Measurements from ENCODE around the gene UBE2N.

Gene UBE2N

GRCh38 chr12:93379981-93380361 lies 61.8 kb downstream of the UBE2N start:
- no peak for DNase-seq (ENCODE audit: low spot score)

- DNase-seq (ENCODE audit: low spot score), result no peak
Measured at GRCh38 chr12:93379326-93379980, 62.3 kb downstream of the UBE2N start.

- no peak for DNase-seq (ENCODE audit: low spot score)
Measured at GRCh38 chr12:93378998-93379325, 62.8 kb downstream of the UBE2N start.

- peak; percentile 43 for DNase-seq (ENCODE audit: low spot score)
Measured at GRCh38 chr12:93378196-93378997, 63.4 kb downstream of the UBE2N start.

GRCh38 chr12:93377252-93378195 lies 64.2 kb downstream of the UBE2N start, which contains the start of gene NUDT4:
TSS of gene NUDT4 (plus strand) at chr12:93377925. CDS start at chr12:93378323, 398 bp downstream.
- peak; percentile 96 for DNase-seq (ENCODE audit: low spot score)

GRCh38 chr12:93376436-93377251 lies 65.1 kb downstream of the UBE2N start:
- DNase-seq (ENCODE audit: low spot score), result no peak

- no peak for DNase-seq (ENCODE audit: low spot score)
Measured at GRCh38 chr12:93375906-93376305, 65.8 kb downstream of the UBE2N start.

GRCh38 chr12:93373961-93374656 lies 67.6 kb downstream of the UBE2N start:
- DNase-seq (ENCODE audit: low spot score), result no peak

- DNase-seq (ENCODE audit: low spot score), result no peak
Measured at GRCh38 chr12:93370947-93371346, 70.8 kb downstream of the UBE2N start.

GRCh38 chr12:93369505-93369904 lies 72.2 kb downstream of the UBE2N start:
- no peak for DNase-seq (ENCODE audit: low spot score)

- no peak for DNase-seq (ENCODE audit: low spot score)
Measured at GRCh38 chr12:93368766-93369165, 73.0 kb downstream of the UBE2N start.

- DNase-seq (ENCODE audit: low spot score), result no peak
Measured at GRCh38 chr12:93366422-93366821, 75.3 kb downstream of the UBE2N start.

GRCh38 chr12:93365616-93366405 lies 75.9 kb downstream of the UBE2N start:
- no peak for DNase-seq (ENCODE audit: low spot score)

GRCh38 chr12:93363841-93364297 lies 77.9 kb downstream of the UBE2N start:
- DNase-seq (ENCODE audit: low spot score), result no peak

GRCh38 chr12:93361151-93361919 lies 80.4 kb downstream of the UBE2N start:
- DNase-seq (ENCODE audit: low spot score), result no peak

- DNase-seq (ENCODE audit: low spot score), result no peak
Measured at GRCh38 chr12:93360688-93361087, 81.1 kb downstream of the UBE2N start.

- DNase-seq (ENCODE audit: low spot score), result no peak
Measured at GRCh38 chr12:93358821-93359220, 82.9 kb downstream of the UBE2N start.

GRCh38 chr12:93358058-93358457 lies 83.7 kb downstream of the UBE2N start:
- DNase-seq (ENCODE audit: low spot score), result no peak

- no peak for DNase-seq (ENCODE audit: low spot score)
Measured at GRCh38 chr12:93356214-93356613, 85.5 kb downstream of the UBE2N start.

All from iPS-NIHi11 (cell line).